ENCODE data around the gene RO60.

The RO60 gene

DNA sequence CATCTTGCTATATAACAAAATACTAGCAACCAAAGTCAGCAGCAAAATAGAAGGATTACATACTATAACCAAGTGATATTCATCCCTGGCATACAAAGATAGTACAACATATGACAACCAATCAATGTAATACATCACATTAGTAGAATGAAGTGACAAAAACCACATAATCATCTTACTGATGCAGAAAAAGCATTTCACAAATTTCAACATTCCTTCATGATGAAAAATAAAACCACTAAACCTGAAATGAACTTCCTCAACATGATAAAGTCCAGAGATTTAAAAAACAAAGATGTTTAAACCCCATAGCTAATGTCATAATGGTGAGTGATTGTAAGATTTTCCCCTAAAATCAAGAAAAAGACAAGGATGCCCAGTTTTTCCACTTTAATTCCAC is 18.6 kb downstream of the RO60 start:
- Histone ChIP-seq H3K36me3 (ENCODE audit: insufficient read depth, low read length) (peaks cover 13% of the 10 kb centered on the region), H3K4me1 (ENCODE audit: insufficient read depth, low read length) (no peaks in the 10 kb centered on the region), H3K9me3 (ENCODE audit: control insufficient read depth, insufficient read depth, low read length) (no peaks in the 10 kb centered on the region; the same call in 1 of the 2 replicates), H3K9ac (ENCODE audit: low read depth, low read length) (no peak overlapping the region)

DNA sequence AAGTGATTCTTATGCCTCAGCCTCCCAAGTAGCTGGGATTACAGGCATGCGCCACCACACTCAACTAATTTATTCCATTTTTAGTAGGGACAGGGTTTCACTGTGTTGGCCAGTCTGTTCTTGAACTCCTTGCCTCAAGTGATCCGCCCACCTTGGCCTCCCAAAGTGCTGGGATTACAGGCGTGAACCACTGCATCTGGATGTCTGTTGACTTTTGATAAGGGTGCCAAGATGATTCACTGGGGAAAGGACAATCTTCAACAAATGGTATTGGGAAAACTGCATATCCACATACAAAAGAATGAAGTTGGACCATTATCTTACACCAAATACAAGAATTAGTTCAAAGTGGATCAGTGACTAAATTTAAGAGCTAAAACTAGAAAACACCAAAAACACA is 19.8 kb downstream of the RO60 start:
- Histone ChIP-seq H3K9ac (ENCODE audit: low read depth, low read length) (no peak overlapping the region), H3K4me1 (ENCODE audit: insufficient read depth, low read length) (no peaks in the 10 kb centered on the region), H3K36me3 (ENCODE audit: insufficient read depth, low read length) (peaks cover 13% of the 10 kb centered on the region), H3K9me3 (ENCODE audit: control insufficient read depth, insufficient read depth, low read length) (no peaks in the 10 kb centered on the region; the same call in 1 of the 2 replicates)

DNA sequence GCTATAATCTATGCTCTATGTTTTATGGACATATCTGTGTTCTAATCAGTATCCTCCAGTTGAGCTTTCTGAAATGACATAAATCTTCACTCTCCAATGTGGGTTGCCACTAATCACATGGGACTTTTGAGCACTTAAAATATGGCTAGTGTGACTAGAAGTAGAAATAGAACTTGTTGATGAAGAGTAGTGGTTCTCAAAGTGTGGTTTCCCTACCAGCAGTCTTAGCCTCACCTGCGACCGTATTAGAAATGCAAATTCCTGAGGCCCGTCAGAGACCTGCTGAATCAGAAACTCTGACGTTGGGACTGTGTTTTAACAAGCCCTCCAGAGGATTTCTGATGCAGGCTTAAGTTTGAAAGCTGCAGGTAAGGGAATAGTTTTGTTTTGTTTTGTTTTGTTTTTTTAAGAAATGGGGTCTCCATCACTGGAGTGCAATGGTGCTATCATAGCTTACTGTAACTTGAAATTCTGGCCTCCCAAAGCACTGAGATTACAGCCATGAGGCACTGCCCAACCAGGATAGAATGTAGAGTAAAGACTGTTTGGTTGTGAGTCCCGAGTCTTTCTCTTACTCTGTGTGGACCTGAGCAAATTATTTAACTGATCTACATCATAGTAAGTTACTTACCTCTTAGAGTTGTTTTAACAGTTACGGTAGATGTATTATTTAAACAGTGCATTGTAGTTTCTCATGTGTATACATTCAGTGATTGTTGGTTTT is 24.1 kb downstream of the RO60 start:
- Histone ChIP-seq H3K9ac (ENCODE audit: low read depth, low read length) (no peak overlapping the region), H3K9me3 (ENCODE audit: control insufficient read depth, insufficient read depth, low read length) (no peaks in the 10 kb centered on the region; the same call in 1 of the 2 replicates), H3K4me1 (ENCODE audit: insufficient read depth, low read length) (no peaks in the 10 kb centered on the region), H3K36me3 (ENCODE audit: insufficient read depth, low read length) (peaks cover 8% of the 10 kb centered on the region; the same call in 1 of the 2 replicates)

DNA sequence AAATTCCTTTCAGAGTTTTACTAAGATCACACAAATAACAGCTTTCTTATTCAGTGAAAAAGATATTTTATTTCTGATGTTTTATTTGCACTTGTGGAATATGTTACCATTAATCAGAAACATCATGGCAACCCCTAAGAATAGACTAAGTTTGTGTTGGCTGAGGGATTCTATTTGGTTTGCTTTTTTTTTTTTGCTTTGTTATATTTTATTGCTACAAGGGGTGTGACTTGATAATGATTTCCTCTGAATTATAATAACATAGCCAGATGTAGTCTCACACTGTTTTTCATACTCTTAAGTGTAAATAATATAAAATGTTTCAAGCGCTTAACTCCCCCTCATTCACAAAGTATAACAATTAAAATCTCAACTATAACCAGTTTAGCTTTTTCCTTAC is 25.9 kb downstream of the RO60 start:
- H3K9me3 ChIP-seq (ENCODE audit: control insufficient read depth, insufficient read depth, low read length) = no peaks in the 10 kb centered on the region
- H3K9ac ChIP-seq (ENCODE audit: low read depth, low read length) = no peak overlapping the region
- H3K4me1 ChIP-seq (ENCODE audit: insufficient read depth, low read length) = no peaks in the 10 kb centered on the region
- H3K36me3 ChIP-seq (ENCODE audit: insufficient read depth, low read length) = peaks cover 8% of the 10 kb centered on the region; the same call in 1 of the 2 replicates

DNA sequence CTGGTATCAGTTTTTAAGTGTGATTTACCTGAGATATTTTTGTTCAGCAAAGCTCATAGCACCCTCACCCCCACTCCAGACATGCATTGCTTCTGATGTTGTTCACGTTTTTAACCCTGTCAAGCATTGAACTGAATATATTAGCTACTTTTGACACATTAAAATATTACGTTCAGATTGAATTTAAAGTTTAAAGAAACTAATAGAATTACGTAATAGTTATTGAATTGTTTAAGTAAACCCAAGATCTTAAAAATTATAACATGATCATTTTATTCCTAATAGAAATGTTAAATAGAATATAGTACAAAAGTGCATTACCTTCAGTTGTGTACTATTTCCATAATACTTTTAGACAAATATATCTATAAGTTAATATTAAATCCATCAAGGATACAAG is 26.9 kb downstream of the RO60 start:
- Histone ChIP-seq H3K9me3 (ENCODE audit: control insufficient read depth, insufficient read depth, low read length) (no peaks in the 10 kb centered on the region), H3K9ac (ENCODE audit: low read depth, low read length) (no peak overlapping the region), H3K36me3 (ENCODE audit: insufficient read depth, low read length) (peaks cover 8% of the 10 kb centered on the region; the same call in 1 of the 2 replicates), H3K4me1 (ENCODE audit: insufficient read depth, low read length) (no peaks in the 10 kb centered on the region)

DNA sequence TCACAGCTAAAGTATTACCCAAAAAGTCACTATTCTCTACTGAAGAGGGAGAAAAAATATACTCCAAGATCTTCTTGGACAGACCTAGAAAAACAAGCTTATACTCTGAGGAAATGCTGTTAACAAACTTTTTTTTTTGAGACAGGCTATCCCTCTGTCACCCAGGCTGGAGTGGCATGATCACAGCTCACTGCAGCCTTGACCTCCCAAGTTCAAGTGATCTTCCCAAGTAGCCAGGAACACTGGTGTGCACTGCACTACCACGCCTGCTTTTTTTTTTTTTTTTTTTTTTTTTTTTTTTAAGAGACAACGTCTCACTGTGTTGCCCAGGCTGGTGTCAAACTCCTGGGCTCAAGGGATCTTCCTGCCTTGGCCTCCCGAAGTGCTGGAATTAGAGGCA is 28.5 kb downstream of the RO60 start:
- peaks cover 5% of the 10 kb centered on the region; the same call in 1 of the 2 replicates for H3K36me3 ChIP-seq (ENCODE audit: insufficient read depth, low read length)
- H3K9ac ChIP-seq (ENCODE audit: low read depth, low read length) = no peak overlapping the region
- H3K9me3 ChIP-seq (ENCODE audit: control insufficient read depth, insufficient read depth, low read length) = no peaks in the 10 kb centered on the region
- no peaks in the 10 kb centered on the region for H3K4me1 ChIP-seq (ENCODE audit: insufficient read depth, low read length)

DNA sequence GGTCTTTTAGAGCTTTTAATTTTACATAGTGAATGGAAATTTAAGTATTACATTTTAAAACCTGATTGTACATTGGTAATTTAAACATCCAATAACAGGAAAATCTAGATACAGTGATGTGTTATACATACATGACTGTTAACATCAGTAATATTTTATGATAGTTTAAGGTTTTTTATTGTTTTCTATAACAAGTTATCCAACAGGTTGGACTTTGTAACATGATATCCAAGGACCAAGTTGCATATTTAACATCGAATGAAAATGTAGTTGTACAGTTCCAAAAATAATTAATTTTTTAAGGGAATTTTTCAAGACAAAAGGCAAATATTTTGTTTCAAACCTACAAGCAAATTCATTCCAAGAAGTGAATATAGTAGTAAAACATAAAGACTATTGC is 31.5 kb downstream of the RO60 start:
- peaks cover 3% of the 10 kb centered on the region; the same call in 1 of the 2 replicates for H3K36me3 ChIP-seq (ENCODE audit: insufficient read depth, low read length)
- H3K4me1 ChIP-seq (ENCODE audit: insufficient read depth, low read length) = no peaks in the 10 kb centered on the region
- H3K9ac ChIP-seq (ENCODE audit: low read depth, low read length) = no peak overlapping the region
- no peaks in the 10 kb centered on the region for H3K9me3 ChIP-seq (ENCODE audit: control insufficient read depth, insufficient read depth, low read length)

DNA sequence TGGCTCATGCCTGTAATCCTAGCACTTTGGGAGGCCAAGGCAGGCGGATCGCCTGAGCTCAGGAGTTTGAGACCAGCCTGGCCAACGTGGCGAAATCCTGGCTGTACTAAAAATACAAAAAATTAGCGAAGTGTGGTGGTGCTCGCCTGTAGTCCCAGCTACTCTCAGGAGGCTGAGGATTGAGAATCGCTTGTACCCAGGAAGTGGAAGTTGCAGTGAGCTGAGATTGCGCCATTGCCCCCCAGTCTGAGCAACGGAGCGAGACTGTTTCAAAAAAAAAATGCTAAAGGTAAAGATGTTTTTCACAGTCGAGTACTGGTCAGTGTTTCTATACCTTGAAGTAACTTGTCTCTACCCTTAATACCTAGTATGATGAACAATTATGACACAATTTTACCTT is 34.7 kb downstream of the RO60 start:
- H3K9me3 ChIP-seq (ENCODE audit: control insufficient read depth, insufficient read depth, low read length) = no peaks in the 10 kb centered on the region
- no peak overlapping the region for H3K9ac ChIP-seq (ENCODE audit: low read depth, low read length)
- peaks cover 3% of the 10 kb centered on the region; the same call in 1 of the 2 replicates for H3K36me3 ChIP-seq (ENCODE audit: insufficient read depth, low read length)
- H3K4me1 ChIP-seq (ENCODE audit: insufficient read depth, low read length) = no peaks in the 10 kb centered on the region

DNA sequence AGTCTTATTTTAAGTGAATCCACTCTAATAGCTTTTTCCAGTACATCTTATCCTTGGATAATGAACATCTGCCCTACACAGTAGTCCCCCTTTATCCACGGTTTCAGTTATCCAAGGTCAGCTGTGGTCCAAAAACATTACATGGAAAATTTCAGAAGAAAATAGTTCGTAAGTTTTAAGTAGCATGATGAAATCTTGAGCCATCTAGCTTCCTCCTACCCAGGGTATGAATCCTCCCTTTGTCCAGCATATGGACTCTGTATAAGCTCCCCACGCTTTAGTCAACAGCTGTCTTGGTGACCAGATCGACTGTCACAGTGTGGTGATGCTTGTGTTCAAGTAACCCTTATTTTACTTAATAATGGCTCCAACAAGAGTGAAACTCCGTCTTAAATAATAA is 43.2 kb downstream of the RO60 start:
- H3K9ac ChIP-seq (ENCODE audit: low read depth, low read length) = no peak overlapping the region
- no peaks in the 10 kb centered on the region for H3K9me3 ChIP-seq (ENCODE audit: control insufficient read depth, insufficient read depth, low read length)
- H3K36me3 ChIP-seq (ENCODE audit: insufficient read depth, low read length) = no peaks in the 10 kb centered on the region; the same call in 1 of the 2 replicates
- peaks cover 6% of the 10 kb centered on the region for H3K4me1 ChIP-seq (ENCODE audit: insufficient read depth, low read length)

DNA sequence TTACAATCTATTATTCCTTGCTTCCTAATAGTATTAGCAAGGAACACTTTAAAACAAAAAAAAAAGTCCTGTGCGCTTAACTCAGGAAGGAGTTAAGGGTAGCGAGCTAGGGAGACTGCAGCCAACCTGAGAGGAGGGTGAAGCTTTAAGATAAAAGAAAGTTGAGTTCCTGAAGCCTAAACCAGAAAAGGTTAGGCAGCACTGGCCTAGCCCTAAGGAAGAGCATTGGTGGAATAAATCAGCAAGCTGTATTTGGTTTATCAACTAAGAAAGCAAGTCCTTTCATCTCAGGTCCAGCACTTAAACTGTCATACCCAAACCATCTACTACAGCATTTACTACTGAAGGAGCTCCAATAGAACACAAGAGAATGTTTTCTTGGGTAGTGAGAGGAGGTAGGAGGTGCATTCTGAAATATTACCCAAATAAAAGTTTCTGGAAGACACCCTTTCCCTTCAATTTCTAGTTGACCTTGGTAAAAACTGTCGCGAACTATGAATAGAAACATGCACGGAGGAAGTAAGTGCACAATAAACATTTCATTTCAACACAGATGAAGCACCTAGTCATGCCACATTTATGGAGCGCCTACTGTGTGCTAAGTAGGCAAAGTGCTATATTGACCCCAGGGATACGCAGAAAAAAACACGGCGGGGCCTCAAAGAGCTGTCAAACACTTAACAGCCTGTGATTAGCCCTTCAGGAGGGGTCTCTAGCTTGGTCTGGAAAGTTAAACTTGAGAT is 44.5 kb downstream of the RO60 start:
- Histone ChIP-seq H3K9ac (ENCODE audit: low read depth, low read length) (peak overlapping the region; percentile 76), H3K9me3 (ENCODE audit: control insufficient read depth, insufficient read depth, low read length) (no peaks in the 10 kb centered on the region), H3K4me1 (ENCODE audit: insufficient read depth, low read length) (peaks cover 6% of the 10 kb centered on the region), H3K36me3 (ENCODE audit: insufficient read depth, low read length) (no peaks in the 10 kb centered on the region; the same call in 1 of the 2 replicates)

DNA sequence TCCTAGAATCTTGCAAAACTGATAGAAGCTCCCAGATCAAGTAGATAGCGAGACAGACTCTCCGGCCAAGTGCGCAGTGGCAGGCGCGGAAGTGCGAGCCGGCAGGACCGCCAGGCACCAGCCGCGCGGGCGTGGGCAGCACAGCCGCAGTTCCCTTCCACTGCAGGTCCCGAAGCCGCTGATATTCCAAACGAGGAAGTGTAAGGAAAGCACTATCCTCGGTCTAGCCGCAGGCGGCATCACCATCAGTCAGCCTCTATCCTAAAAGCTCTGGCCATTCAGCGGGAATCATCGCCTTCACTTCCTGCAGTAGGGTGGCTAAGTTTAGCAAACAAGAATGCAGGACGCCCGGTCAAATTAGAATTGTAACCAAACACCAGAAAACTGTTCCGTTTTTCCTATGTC is 45.1 kb downstream of the RO60 start:
- peak overlapping the region; percentile 76 for H3K9ac ChIP-seq (ENCODE audit: low read depth, low read length)
- H3K36me3 ChIP-seq (ENCODE audit: insufficient read depth, low read length) = no peaks in the 10 kb centered on the region; the same call in 1 of the 2 replicates
- H3K4me1 ChIP-seq (ENCODE audit: insufficient read depth, low read length) = peaks cover 6% of the 10 kb centered on the region
- H3K9me3 ChIP-seq (ENCODE audit: control insufficient read depth, insufficient read depth, low read length) = no peaks in the 10 kb centered on the region

DNA sequence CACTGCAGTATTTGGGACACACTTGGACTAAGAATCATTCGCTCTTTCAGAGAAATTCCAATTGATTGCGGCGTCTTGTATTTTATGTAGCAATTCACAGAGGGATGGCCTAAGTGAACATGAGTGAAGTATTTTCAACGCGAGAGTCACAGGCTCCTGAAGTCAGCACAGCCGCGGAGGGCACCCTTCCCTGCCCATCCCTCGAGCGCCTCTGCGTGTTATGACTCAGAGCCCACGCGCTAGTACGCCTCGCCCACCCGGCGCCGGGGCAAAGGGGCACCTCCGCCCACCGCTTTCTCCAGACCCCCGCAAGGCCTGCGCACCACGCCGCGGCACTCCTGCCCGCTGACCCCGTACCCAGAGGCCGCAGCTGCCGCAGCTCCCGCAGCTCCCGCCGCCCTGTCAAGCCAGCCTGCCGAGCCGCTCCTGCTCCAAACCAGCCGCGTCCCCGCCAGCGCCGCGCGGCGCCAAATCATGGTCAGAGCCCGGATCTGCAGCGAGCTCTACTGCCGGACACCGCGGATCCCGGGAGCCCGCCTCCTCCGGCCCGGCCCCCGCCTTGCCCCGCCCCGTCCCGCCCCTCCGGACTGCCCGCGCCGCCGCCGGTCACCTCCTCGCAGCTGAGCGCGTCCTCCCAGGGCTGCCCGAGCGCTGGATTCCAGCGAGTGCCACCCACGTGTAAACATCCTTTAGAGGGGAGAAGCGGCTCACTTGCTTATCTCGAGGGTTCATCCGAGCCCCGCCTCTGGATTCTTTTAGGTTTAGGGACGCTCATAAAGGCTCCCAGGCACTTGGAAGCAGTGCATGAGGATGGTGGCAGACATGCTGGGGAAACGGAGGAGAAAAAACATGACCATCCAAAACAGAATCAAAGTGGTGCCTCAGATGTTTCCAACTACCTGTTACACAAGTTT is 45.8 kb downstream of the RO60 start, which contains the start of gene GLRX2:
GLRX2 (minus strand) TSS at position 508 of the 914 bp plus-strand sequence; CDS start at position 476, 32 bp downstream.
- Histone ChIP-seq H3K4me1 (ENCODE audit: insufficient read depth, low read length) (peaks cover 6% of the 10 kb centered on the region), H3K36me3 (ENCODE audit: insufficient read depth, low read length) (no peaks in the 10 kb centered on the region; the same call in 1 of the 2 replicates), H3K9me3 (ENCODE audit: control insufficient read depth, insufficient read depth, low read length) (no peaks in the 10 kb centered on the region), H3K9ac (ENCODE audit: low read depth, low read length) (peak within 1 kb of the TSS; percentile 76)

DNA sequence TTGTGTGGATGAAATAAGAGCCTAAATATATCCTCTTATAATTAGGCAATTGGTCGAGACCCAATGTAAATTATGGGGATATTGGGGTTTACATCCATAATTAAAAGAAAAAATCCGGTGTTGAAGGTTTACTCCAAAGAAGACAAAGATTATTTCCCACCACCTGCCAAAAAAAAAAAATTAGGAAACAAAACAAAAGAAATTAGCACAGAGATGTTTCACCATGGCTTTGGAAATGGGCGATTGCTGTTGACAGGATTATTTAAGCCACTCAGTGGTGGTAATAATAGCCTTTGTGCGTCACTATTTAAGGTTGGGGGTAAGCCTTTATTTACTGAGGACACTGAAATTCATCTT is 46.4 kb downstream of the RO60 start:
- Histone ChIP-seq H3K9me3 (ENCODE audit: control insufficient read depth, insufficient read depth, low read length) (no peaks in the 10 kb centered on the region), H3K9ac (ENCODE audit: low read depth, low read length) (peak overlapping the region; percentile 76), H3K4me1 (ENCODE audit: insufficient read depth, low read length) (peaks cover 6% of the 10 kb centered on the region), H3K36me3 (ENCODE audit: insufficient read depth, low read length) (no peaks in the 10 kb centered on the region)

DNA sequence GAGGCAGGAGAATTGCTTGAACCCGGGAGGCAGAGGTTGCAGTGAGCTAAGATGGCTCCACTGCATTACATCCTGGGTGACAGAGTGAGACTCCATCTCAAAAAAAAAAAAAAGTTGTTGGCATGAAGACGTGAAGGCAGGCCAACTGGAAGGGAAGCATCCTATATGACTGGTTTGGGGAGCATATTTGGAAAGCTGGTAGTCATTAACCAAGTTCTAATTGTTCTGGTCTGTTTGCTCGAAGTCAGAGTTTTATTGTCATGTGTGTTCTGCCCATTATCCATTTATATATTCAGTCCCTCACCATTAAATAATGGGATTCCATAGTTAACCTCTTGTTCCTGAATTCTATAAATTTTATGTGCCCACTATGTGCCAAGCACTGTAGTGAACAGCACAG is 49.1 kb downstream of the RO60 start:
- no peaks in the 10 kb centered on the region for H3K36me3 ChIP-seq (ENCODE audit: insufficient read depth, low read length)
- peaks cover 19% of the 10 kb centered on the region for H3K4me1 ChIP-seq (ENCODE audit: insufficient read depth, low read length)
- no peak overlapping the region for H3K9ac ChIP-seq (ENCODE audit: low read depth, low read length)
- no peaks in the 10 kb centered on the region for H3K9me3 ChIP-seq (ENCODE audit: control insufficient read depth, insufficient read depth, low read length)

All from ES-I3 (cell line).